Measurements from ENCODE around the gene VAV1.

GRCh38 chr19:6903446-6903845 lies 130.9 kb downstream of the VAV1 start:
- no peak for TF ChIP-seq ZBTB1 (tag by site-specific recombination; IDR thresholded peaks at IDR 0.05)
- no peak for TF ChIP-seq OSR2 (tag by site-specific recombination; IDR thresholded peaks at IDR 0.05)
- TF ChIP-seq, protein P1, sequence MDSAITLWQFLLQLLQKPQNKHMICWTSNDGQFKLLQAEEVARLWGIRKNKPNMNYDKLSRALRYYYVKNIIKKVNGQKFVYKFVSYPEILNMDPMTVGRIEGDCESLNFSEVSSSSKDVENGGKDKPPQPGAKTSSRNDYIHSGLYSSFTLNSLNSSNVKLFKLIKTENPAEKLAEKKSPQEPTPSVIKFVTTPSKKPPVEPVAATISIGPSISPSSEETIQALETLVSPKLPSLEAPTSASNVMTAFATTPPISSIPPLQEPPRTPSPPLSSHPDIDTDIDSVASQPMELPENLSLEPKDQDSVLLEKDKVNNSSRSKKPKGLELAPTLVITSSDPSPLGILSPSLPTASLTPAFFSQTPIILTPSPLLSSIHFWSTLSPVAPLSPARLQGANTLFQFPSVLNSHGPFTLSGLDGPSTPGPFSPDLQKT (IDR thresholded peaks at IDR 0.05; ENCODE audit: borderline replicate concordance, low read depth, low read length): no peak
- TF ChIP-seq ZNF175 (tag by site-specific recombination; IDR thresholded peaks at IDR 0.05): no peak
- TF ChIP-seq ZNF274 (IDR thresholded peaks at IDR 0.05; ENCODE audit: low read length): no peak
- TF ChIP-seq ZNF274 (tag by site-specific recombination; IDR thresholded peaks at IDR 0.05; ENCODE audit: borderline replicate concordance): no peak
- TF ChIP-seq HOXA7 (CRISPR knock-in tag; IDR thresholded peaks at IDR 0.05; ENCODE audit: borderline replicate concordance): no peak
- no peak for TF ChIP-seq REST (tag by site-specific recombination; IDR thresholded peaks at IDR 0.05)

All from HEK293 (cell line).